Esophagus muscularis mucosa (tissue), 4 donors: Measurements from ENCODE around the gene SSC5D. TPM values are rescaled to one million over a fixed set of nuclear protein-coding genes. Genes with fewer than 3 reads are reported as not detected.
A peak's percentile ranks its signal among the peaks of the same experiment; 100 is the strongest.

Experiments
- DNase-seq: peaks from one replicate; pipeline ENCODE4 v3.0.0-alpha.2; 2017; ENCODE audit errors: extremely low spot score
- H3K27ac ChIP-seq, 4 donors: fragments of 200-600 bp; sonication (generic); replicated peaks in 1 of 4; 1 replicate in 3 of 4; 2 replicates in 1 of 4; pipeline ENCODE4 v1.5.1; 2016 to 2019; ENCODE audit warnings: mild to moderate bottlenecking in 1 of 4
- H3K27me3 ChIP-seq, 4 donors: fragments of 200-600 bp; sonication (generic); one replicate each; pipeline versions ENCODE4 v1.5.1 to v1.6.0; 2016 to 2019
- H3K36me3 ChIP-seq, 4 donors: fragments of 200-600 bp; sonication (generic); one replicate each; pipeline ENCODE4 v1.5.1; 2016 to 2019
- H3K4me1 ChIP-seq, 4 donors: fragments of 200-600 bp; sonication (generic); one replicate each; pipeline ENCODE4 v1.5.1; 2016 to 2019
- H3K4me3 ChIP-seq, 4 donors: fragments of 200-600 bp; sonication (generic); 1 replicate in 2 of 4; 2 replicates in 2 of 4; pipeline ENCODE4 v1.5.1; 2016 to 2019; ENCODE audit warnings: mild to moderate bottlenecking in 4 of 4, moderate library complexity in 1 of 4
- H3K9me3 ChIP-seq, 4 donors: fragments of 200-600 bp; sonication (generic); 1 replicate in 3 of 4; 2 replicates in 1 of 4; pipeline ENCODE4 v1.5.1; 2016 to 2019
- CTCF ChIP-seq, 3 experiments: fragments of 200-600 bp in 2 of 3; fragments of 450-650 bp in 1 of 3; sonication (generic) in 2 of 3; IDR thresholded peaks; one replicate each; pipeline ENCODE4 v1.5.1; 2017 to 2019; ENCODE audit warnings: antibody characterized with exemption in 3 of 3, mild to moderate bottlenecking in 2 of 3, moderate library complexity in 1 of 3
- EP300 ChIP-seq: sonication (generic); formaldehyde crosslinking; IDR thresholded peaks from one replicate; pipeline ENCODE4 v1.6.1; 2017; ENCODE audit warnings: antibody characterized with exemption
- POLR2A ChIP-seq: fragments of 450-650 bp; IDR thresholded peaks from one replicate; pipeline ENCODE4 v1.6.1; 2017; ENCODE audit warnings: antibody characterized with exemption, moderate library complexity, mild to moderate bottlenecking, low read depth
- POLR2AphosphoS5 ChIP-seq, 2 donors: sonication (generic); formaldehyde crosslinking; IDR thresholded peaks; one replicate each; pipeline ENCODE4 v1.6.1; 2017; ENCODE audit warnings: antibody characterized with exemption in 2 of 2
- WGBS: methylation state at CpG from one replicate; pipeline ENCODE4 v1.1.5; 2018; 5-methylcytosine and 5-hydroxymethylcytosine counted together
- intact Hi-C: fragments of 100-400 bp; cut with DNase I; formaldehyde crosslinking; loops from one replicate; pipeline ENCODE4 v1.15.1; 2023
- total RNA-seq, 4 donors: library from RNA; depleted of rRNA; stranded (reverse); fragments of >200 nt; gene quantifications; one replicate each; pipeline versions ENCODE4 v1.1.0 to v1.2.1, GENCODE V29; 2016

SSC5D gene
- total RNA-seq, 4 donors from 2014 or later = 9.5 to 41.2 (median 14.6) TPM

DNA sequence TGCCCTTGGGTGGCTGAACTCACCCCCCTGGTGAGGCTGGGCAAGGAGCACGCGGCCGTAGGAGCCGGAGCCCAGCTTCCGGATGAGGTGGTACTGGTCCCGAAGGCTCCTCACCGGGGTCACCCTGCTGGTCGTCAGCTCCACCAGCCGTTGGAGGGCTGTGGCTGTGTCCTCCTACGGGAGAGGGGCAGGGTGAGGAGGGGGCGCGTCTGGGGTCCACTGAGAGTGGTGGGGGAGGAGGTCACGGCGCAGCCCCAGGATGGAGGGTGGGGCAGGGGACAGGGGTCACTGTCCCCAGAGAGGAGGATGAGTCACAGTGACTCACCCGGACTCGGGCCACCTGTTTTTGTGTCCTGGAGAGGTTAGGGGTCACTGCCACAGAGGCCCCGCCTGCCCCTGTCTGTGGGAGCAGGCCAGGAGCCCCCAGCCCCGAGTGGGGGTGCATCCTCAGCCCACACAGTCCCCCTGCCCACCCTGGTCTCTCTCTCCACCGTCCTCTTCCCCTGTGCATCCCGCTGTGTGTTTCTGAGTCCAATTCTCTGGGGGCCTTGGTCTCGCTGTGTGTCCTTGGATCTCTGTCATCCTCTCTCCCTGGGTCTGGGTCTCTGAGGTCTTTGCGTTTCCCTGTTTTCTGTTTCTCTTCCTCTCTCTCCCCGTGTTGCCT, 56.7 kb downstream of the SSC5D start:
- no peak overlapping the region for H3K27ac ChIP-seq
- H3K9me3 ChIP-seq = no peaks in the 10 kb centered on the region
- intact Hi-C loops = no loop called here
- no peak for DNase-seq
- H3K4me1 ChIP-seq = peaks cover 23 to 34% (median 29%) of the 10 kb centered on the region in 4 donors
- H3K4me3 ChIP-seq = no peak overlapping the region
- peaks cover 0 to 58% (median 8%) of the 10 kb centered on the region in 4 donors for H3K27me3 ChIP-seq
- no peaks in the 10 kb centered on the region for H3K36me3 ChIP-seq
- WGBS = 71% methylated on average over 23 of the region's 23 CpGs
- TF ChIP-seq CTCF (IDR thresholded peaks at IDR 0.05) (no peak), EP300 (no peak), POLR2A (no peak), POLR2AphosphoS5 (IDR thresholded peaks at IDR 0.05) (no peak)

GRCh38 chr19:55545443-55545842, 57.2 kb downstream of the SSC5D start, which contains the start of gene SBK3:
Gene SBK3 (minus strand): TSS chr19:55545543. CDS start chr19:55545543, 0 bp downstream.
- peak within 1 kb of the TSS; percentile 62 to 74 (median 66) for H3K27ac ChIP-seq

DNA sequence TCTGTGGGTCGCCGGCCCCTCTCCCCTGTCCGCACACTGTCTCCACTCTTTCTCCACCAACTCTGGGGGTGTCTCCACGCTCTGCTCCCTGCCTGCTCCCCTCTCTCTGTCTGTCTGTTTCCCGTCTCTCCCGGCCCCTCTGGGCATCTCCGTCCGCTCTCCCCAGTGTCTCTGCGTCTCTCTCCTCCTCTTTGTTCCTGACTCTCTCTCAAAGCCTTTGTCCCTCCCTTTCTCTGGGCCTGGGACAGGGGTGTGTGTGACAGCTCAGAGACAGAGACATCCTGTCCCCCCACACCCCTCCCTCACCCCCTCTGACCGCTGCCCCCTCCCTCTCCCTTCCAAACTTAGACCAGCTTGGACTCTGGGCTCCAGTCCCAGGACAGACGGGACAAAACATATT, 57.8 kb downstream of the SSC5D start:
- 60% methylated on average over 11 of the region's 11 CpGs for WGBS
- intact Hi-C loops = no loop called here
- peaks cover 23 to 36% (median 31%) of the 10 kb centered on the region in 4 donors for H3K4me1 ChIP-seq
- H3K9me3 ChIP-seq = no peaks in the 10 kb centered on the region
- no peak for DNase-seq
- no peaks in the 10 kb centered on the region for H3K36me3 ChIP-seq
- no peak overlapping the region for H3K4me3 ChIP-seq
- peak overlapping the region; percentile 62 to 74 (median 66) for H3K27ac ChIP-seq
- H3K27me3 ChIP-seq = peaks cover 0 to 65% (median 10%) of the 10 kb centered on the region in 4 donors
- TF ChIP-seq EP300 = no peak
- no peak for TF ChIP-seq POLR2AphosphoS5 (IDR thresholded peaks at IDR 0.05)
- TF ChIP-seq POLR2A = no peak
- TF ChIP-seq CTCF (IDR thresholded peaks at IDR 0.05) = no peak

More at GRCh38 chr19:55545443-55545842, 57.2 kb downstream of the SSC5D start, which contains the start of gene SBK3:
- Histone ChIP-seq H3K4me3 (no peak within 1 kb of the TSS), H3K4me1 (peaks cover 23 to 36% (median 31%) of the 10 kb centered on the region in 4 donors), H3K27me3 (peaks cover 0 to 63% (median 10%) of the 10 kb centered on the region in 4 donors), H3K9me3 (no peaks in the 10 kb centered on the region), H3K36me3 (no peaks in the 10 kb centered on the region)
- no peak for DNase-seq
- WGBS = 86% methylated on average over 8 of the region's 10 CpGs
- intact Hi-C loops = no loop called here
- TF ChIP-seq CTCF (IDR thresholded peaks at IDR 0.05) (no peak), POLR2AphosphoS5 (IDR thresholded peaks at IDR 0.05) (no peak), EP300 (no peak), POLR2A (no peak)

DNA sequence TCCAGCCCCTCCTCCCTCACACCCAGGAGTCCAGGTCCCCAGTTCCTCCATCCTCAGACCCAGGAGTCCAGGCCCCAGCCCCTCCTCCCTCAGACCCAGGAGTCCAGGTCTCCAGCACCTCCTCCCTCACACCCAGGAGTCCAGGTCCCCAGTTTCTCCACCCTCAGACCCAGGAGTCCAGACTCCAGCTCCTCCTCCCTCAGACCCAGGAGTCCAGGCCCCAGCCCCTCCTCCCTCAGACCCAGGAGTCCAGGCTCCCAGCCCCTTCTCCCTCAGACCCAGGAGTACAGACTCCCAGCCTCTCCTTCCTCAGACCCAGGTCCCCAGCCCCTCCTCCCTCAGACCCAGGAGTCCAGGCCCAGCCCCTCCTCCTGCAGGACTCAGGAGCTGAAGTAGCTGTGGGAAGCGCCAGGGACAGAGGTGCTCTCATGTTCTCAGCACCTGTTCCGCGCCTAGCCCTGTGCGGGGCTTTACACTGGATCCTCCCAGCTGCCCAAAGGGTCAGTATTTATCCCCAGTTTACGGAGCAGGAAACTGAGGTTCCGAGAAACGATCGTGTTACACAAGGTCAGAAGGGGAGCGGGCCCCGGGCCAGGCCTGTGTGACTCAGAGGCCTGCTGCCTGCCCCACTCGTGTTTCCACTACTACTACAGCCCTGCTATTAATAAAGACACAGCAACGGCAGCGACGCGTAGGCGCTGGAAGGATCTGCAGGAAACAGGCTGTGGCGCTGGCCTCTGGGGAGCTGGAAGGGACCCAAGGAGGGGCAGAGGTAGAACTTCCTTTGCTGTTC, 58.8 kb downstream of the SSC5D start:
- H3K27me3 ChIP-seq = peaks cover 0 to 75% (median 14%) of the 10 kb centered on the region in 4 donors
- intact Hi-C loops = no loop called here
- H3K4me1 ChIP-seq = peaks cover 23 to 36% (median 31%) of the 10 kb centered on the region in 4 donors
- no peaks in the 10 kb centered on the region for H3K9me3 ChIP-seq
- 18% methylated on average over 14 of the region's 17 CpGs for WGBS
- H3K36me3 ChIP-seq = no peaks in the 10 kb centered on the region
- peak overlapping the region; percentile 62 to 74 (median 66) for H3K27ac ChIP-seq
- H3K4me3 ChIP-seq = no peak overlapping the region
- TF ChIP-seq POLR2AphosphoS5 (IDR thresholded peaks at IDR 0.05) = peak; percentile 62 to 81
- TF ChIP-seq POLR2A = no peak
- peak; percentile 92 for DNase-seq
